GM18861 (cell line): Measurements from ENCODE around the gene MEX3A.
"Not testable (repeated sequence)": the region's sequence is repeated elsewhere in the genome, so short reads cannot be mapped to it uniquely, and the experiment has no call there.

ENCODE experiments used
- ATAC-seq: cut with Tn5 transposase; IDR thresholded peaks from one replicate; pipeline ENCODE4 v1.9.1; 2021; ENCODE audit not compliant: unreplicated experiment

MEX3A gene

DNA sequence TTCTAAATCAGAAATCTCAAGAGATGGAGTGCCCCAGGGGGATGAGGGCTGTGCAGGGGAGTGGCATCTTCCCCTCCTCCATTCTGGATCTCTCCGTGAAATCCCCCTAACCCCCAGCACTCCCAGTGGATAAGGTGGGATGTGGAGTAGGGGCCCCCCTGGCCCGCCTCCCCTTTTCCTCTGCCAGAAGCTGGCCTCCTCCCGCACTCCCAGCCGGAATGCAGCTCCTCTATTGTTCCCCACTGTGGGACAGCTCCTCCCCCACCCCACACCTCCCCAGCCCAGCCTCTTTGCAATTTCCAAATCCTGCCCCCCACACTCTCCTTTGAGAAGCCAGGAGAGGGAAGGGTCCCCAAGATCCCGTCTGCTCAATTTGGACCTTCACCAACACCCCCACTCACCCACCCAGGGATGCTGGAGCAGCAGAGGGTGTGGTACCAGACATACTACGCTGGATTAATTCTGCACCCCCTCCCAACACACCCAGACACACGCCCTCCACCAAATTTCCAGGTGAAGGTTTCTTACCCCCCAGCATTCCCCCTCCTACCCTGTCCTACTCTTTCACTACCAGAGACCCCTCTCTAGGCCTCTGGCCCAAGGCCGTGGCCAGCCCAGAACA lies 1.9 kb downstream of the MEX3A start:
- ATAC-seq = no peak

DNA sequence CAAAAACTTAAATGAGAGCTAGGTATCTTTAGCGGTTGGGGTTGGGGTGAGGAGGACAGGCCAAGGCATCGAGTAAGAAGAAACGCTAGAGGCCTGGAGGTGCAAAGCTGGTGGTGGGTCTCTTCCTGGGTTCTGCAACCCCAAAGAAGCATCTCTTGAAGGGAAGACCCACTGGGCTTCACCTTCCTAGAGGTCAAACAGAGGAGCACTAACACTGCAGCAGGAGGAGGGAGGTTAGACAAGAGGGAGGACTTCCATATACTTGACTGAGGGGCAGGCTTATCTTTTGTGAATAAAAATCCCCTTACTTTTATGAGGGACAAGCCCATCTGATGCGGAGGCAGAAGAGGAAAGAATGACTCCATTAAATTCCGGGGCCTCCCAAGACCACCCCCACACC lies 2.5 kb downstream of the MEX3A start:
- ATAC-seq = no peak

DNA sequence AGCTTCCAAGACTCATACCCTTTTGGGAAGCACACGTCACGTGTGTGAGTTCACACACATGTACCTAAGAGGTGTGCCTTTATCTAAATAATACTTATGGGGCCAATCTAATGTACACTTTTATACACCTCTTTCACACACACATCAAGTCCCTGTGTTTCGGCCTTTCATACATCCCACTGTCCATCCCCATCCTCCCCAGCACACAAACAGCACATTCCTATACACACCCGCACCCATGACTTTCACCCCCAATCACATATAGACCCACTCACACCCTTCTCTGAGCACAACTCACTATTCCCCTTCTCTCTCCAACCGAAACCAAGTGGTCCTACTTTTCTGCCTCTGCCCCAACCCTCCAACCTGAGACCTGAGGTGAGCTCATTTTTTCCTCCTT lies 3.5 kb downstream of the MEX3A start:
- ATAC-seq = no peak

DNA sequence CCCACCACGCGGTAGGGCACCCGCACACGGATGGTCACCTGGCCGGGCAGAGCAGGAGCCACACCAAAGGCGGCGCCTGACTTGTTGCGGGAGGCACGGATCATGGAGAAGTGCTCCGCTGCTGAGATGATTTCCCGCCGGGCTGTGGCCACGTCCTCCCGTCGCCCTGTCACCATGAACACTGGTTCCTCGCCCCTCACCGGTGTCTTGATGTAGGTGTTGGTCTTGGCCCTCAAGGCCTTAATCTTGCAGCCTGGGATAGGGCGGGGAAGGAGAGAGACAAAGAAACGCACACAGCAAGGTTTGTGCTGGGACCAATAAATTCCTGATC lies 4.9 kb downstream of the MEX3A start:
- no peak for ATAC-seq

DNA sequence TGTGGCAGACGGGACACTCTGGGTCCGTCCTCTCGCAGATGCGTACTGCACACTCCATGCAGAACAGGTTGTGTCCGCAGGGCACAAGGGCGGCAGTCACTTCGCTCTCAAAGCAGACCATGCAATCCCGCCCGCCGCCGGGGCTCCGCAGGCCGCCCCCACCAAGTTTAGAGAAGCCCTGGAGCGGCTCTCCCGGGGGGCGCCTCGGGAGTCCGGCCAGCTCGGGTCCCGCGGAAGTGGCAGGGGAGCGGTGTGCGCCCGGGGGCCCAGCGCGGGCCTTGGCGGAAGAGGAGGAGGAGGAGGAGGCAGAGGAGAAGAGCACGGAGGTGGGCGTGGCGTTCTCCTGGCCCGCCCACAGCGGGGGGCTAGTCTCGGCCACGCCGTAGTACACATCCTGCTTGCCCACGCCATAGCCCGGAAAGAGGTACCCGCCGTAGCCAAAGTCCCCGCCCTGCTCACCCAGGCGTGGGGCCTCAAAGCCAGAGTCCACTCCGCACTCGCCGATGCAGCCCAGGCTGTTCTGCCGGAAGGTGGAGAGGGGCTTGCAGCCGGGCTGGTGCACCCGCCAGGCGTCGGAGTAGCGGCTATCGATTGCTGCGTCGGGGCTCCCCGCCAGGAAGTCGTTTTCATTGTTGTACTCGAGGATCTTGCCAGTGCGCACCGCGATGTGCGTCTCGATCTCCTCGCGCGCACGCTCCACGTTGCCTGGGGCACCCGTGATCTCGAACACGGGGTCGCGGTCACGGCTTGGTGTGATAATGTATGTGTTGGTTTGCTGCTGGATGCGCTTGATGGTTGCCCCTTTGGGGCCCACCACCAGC lies 5.4 kb downstream of the MEX3A start:
- ATAC-seq = no peak

DNA sequence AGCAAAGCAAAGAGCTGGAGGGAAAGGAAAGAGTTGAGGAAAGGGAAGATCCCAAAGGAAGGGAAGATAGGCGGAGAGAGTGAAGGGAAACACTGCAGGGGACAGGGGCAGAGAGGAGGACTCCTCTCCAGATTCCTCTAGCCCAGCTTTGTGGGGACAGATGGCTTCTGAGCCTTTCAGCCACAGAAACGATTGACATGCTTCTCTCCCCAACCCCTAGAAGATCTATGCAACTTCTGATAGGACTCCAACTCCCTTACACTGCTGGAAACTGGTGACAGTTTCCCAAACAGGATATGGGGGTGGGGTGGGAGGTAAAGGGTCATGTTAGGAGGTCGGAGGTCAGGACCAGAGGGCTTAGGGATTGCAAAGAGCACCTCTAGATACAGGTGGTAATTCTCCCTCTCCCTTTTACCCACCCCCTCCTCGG lies 6.5 kb downstream of the MEX3A start:
- ATAC-seq = no peak

DNA sequence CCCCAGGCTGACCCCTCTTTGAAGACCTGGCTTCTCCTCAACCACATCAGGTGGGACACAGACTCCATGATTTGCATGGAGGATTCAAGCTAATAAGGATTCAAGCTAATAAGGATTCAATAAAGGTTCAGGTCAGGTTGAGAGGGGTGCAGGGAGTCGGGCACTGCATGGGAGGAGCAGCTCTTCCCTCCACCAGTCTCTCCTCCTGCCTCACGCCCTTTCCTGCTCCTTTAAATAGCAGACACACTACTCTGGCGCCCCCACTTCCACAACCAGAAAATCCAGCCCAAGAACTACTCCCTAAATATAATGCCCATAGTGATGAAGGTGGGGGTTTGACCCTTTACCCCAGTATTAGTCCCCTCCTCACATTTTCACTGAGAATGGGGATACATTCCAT lies 7.1 kb downstream of the MEX3A start:
- no peak for ATAC-seq

DNA sequence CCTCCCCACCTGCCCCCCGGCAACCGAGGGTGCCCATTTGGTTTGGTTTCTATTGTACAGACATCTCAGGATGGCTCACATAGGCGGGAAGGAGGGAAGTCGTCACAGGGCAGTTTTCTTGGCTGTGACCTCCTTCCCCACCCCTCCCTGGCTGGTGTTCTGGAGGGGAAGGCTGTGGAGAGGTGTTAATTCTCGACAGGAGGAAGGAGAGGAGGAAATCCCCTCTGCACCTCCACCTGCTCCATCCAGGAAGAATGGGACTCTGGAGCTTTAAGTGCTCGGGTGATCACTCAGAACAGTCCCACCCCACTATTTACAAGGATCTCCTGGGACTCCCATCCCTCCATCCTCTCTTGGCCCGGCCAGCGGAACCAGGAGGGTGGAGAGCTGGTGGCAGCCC lies 7.6 kb downstream of the MEX3A start:
- ATAC-seq = no peak

DNA sequence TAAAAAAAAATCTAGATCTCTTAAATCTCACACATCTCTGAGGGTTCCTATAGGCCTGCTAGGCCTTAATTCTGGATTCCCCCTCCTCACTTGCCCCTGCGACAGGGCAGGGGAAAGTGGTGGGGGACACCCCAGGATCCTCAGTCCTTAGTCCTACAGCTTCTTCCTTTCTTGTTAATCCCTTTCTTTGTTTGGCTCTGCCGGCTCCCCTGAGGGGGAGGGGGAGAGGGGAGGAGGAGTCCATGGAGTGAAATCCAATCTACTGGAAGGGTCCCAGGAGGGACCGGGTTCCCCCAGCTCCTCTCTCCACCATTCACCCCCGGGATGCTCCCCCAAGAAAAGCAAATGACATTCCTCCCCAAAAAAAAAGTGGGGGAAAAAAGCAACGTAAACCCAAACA lies 8.5 kb downstream of the MEX3A start:
- ATAC-seq = no peak

DNA sequence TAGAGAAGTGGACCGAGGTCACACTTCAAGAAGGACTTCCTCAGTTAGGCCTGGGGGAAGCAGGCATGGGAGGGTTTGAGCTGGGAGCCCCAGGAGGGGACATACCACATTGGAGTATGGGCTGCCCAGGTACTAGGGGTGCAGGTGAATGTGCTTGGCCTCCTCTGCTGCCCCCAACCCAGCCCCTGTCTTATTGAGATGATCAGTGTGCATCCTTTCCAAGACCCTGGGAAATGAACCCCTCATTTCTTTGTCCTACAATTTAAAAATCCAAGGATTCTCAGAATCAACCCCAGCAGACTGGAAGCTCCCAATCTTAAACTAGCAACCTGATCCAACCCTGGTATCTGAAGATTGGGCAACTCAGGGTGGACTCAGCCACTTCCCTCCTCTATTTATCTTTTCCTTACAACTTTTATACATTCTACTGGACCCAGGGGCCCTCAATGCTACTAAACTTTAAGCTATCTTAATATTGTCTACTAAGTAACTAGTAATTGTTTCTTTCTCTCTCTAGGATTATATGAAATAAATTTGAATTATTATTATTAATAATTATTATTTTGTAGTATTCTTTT lies 9.1 kb downstream of the MEX3A start:
- no peak for ATAC-seq

DNA sequence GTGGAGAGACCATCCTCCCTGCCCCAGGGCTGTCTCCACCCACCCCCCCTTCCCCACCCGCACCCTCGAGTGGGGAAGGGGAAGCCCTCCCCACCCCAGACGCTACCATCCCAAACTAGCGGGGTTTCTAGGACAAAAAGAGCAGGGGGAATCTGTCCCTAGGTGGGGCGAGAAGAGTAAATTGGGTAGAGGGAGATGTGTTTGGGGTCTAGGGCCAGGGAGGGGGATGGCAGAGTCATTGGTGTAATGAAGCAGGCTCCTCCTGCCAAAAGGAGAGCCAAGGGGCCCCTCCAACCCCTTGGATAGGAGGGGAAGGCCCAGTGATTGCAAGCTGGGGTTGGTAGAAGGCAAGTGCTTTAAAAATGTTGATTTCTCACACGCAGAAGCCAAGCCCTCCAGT lies 10.0 kb downstream of the MEX3A start:
- ATAC-seq = no peak

DNA sequence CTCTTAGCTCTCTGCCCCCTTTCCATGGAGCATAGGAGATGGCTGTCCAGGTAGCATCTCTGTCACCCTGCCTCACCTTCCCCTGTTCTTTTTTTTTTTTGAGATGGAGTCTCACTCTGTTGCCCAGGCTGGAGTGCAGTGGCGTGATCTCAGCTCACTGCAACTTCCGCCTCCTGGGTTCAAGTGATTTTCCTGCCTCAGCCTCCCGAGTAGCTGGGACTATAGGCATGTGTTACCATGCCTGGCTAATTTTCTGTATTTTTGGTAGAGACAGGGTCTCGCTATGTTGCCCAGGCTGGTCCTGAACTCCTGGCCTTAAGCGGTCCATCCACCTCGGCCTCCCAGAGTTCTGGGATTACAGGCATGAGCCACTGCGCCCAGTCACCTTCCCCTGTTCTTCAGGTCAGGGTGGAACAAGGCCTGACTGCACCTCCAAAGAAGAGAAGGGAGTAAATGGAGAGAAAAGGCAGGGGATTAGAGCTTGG lies 10.9 kb downstream of the MEX3A start:
- ATAC-seq = not testable (repeated sequence)

DNA sequence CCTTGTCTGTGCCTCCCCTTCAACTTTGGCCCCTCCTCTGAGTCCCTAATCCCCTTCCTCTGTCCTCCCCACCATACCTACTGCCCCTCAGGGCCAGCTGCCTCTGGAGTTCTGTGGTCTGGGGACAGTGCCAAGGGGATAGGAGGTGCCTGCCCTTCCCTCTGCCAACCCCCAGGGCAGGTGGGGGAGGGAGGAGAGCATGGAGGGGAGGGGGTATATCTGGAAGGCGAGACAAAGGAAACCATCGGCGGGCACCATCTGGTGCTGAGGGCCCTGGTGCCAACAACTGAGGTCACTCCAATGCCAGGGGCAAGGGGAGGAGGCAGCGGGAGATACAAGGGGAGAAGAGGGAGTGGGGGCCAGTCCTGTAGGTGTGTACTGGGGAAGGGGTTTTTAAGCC lies 11.7 kb downstream of the MEX3A start:
- ATAC-seq = no peak

DNA sequence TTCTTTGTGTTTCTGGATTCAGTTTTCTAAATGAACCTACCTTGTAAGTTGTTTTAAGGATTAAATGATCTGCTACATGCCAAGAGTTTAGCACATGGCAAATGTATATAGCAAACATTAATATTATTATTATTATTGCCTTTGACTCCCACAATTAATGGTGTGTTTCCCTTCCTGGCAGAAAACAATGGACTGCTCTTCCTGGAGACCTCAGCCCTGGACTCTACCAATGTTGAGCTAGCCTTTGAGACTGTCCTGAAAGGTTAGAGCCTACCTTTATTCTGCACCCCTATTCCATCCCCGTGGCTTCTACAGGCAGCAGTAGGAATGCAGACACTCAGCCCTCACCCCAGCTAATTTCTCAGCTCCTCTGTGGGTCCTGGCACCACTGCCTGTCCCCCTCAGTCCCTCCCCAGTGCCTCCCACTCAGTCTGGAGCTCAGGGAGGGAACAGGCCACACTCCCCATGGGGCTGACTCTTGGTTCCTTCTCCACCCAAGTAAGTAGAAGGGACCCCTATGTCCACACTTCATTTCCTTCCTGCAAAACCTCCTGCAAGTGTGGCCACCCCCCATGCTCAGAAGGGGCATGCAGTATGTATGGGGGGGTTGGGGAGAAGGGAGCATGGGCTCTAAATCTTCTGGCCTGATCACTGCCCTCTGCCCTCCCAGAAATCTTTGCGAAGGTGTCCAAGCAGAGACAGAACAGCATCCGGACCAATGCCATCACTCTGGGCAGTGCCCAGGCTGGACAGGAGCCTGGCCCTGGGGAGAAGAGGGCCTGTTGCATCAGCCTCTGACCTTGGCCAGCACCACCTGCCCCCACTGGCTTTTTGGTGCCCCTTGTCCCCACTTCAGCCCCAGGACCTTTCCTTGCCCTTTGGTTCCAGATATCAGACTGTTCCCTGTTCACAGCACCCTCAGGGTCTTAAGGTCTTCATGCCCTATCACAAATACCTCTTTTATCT lies 12.5 kb downstream of the MEX3A start:
- ATAC-seq = no peak

DNA sequence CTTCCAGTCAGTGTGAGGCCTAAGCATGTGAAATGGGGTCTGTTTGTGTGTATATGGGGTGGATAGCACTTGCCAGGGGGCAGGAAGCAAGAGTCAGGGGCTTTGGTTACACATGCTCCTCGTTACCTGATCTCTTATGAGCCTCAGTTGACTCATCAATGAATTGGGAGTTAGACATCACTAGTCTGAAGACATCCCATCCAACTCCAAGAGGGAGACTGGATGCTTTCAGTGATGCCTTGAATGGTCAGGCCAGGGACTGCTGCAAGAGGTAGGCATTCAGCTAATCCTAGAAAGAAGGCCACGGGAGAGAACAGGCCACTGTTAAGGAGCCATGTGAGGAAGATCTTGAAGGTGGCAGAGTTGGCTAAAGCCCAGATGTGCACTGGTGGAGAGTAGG lies 15.0 kb downstream of the MEX3A start:
- ATAC-seq = no peak

DNA sequence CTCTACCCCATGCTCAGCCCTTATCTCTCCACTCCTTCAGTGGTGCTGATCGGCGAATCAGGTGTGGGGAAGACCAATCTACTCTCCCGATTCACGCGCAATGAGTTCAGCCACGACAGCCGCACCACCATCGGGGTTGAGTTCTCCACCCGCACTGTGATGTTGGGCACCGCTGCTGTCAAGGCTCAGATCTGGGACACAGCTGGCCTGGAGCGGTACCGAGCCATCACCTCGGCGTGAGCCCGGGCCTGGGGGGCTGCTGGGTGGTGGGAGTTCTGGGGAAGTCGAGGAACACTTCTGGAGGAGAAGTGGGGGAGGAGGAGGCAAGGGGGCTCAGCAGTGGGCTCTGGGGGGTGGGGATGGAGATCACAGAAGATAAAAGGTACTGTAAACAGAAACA lies 16.4 kb downstream of the MEX3A start:
- ATAC-seq = no peak

DNA sequence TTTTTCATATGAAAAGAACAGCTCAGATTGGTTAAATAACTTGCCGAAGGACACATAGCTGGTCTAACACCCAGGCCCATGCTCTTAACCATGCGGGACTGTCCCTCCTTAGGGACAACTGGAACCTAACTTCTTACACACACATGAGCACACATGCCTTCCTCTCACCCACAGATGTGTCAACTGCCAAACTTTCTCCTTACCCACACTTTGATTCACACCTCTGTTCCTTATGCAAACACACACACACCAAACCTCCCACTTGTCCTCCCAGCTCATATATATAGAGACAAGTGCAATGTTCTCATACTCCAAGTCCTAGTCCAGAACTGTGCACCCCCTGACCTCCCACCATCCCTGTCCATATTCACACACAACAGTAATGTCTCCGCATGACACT lies 17.1 kb downstream of the MEX3A start:
- ATAC-seq = no peak

DNA sequence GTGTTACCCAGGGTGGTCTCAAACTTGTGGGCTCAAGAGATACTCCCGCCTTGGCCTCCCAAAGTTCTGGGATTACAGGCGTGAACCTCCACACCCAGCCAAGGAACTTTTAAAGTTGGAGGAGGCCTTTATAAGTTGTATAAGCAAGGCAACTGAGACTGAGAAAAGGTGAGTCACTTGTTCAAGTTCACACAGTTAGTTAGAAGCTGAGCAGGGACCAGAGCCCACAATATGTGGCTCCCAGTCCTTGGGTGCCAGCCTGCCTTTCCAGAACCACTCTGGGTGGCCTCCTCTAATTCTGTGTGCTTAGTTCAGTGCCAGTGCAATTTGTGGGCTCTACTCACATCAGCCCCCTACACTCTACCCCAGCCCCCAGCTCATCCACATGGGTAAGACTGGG lies 17.6 kb downstream of the MEX3A start:
- ATAC-seq = no peak

DNA sequence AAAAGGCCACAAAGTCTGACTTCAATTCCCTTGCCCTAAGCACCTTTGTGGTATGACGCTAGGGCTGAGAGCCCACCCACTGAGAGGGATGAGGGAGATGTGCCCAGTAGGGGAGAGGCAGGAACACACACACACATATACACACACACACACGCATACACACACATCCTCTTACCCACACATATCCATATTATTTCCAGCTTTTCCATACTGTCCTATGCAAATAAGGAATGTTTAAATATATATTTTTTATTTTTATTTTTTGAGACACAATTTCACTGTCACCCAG lies 18.3 kb downstream of the MEX3A start:
- no peak for ATAC-seq

DNA sequence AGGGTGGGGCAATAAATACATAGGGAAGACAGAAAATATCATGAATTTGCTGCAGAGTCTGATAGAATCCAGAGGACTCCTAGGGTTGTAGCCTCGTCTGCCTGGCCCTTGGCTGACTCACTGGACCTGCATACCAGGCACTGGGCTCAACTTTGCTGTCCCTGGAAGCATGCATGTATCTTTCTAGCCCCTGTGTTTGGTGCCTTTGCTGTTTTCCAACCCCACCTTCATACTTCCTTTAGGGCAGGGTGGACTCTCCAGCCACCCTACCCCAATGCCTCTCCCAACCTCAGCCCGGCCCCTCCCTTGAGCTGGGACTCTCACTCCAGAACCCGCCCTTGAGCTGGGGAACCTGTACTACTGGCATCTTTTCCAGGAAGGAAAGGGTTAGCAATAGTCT lies 20.1 kb downstream of the MEX3A start:
- ATAC-seq = no peak

DNA sequence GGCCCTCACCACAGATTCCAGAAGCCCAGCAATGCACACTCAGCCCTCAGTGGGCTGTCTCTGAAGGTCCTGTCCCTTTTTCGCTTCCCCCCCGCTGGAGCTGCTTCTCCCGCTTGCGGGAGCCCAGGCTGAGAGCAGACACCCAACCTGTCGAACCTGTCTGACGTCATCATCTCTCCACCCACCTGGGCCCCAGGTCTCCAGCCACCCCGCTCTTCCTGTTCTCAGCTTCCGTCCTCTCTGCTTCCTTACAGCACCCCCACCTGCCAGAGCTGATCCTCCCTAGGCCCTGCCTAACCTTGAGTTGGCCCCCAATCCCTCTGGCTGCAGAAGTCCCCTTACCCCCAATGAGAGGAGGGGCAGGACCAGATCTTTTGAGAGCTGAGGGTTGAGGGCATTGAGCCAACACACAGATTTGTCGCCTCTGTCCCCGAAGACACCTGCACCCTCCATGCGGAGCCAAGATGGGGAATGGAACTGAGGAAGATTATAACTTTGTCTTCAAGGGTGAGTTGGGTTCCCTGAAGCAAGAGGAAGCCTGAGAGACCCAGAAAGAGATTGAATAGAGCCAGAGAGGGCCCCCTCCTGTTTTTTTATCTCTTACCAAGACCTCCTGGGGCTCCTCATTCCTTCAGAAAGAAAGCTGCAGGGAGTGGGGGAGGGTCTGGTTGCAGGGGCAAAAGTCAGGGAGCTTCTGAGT lies 21.2 kb downstream of the MEX3A start, which contains the start of gene RAB25:
Gene RAB25 (plus strand): TSS at position 224 of the 700 bp plus-strand sequence. CDS start 241 bp downstream, at position 465.
- ATAC-seq = no peak
